Endothelial cell of umbilical vein (primary cell): ENCODE results near the gene EDC3. TPM values are rescaled to one million over a fixed set of nuclear protein-coding genes. Genes with fewer than 3 reads are reported as not detected.

Source experiments
- BruUV-seq: library from RNA; stranded (reverse); fragments of 400-500 nt; replicated peaks from 2 replicates; lab custom pipeline; 2021; lab: Mats Ljungman, UMichigan
- CTCF ChIA-PET: fragments of 300-600, 350-600 bp; sonication (Branson Sonifier 250); formaldehyde crosslinking; loops from one replicate; lab custom pipeline; 2021; ENCODE audit warnings: antibody characterized with exemption, inconsistent platforms; lab: Charles Lee
- POLR2A ChIA-PET: fragments of 300-600, 350-600 bp; sonication (Branson Sonifier 250); formaldehyde crosslinking; loops from one replicate; lab custom pipeline; 2021; ENCODE audit warnings: antibody characterized with exemption, inconsistent platforms; lab: Charles Lee
- DNase-seq: peaks from one replicate; pipeline ENCODE4 v3.0.0-alpha.2; 2011; ENCODE audit warnings: low read depth, low spot score
- FAIRE-seq: peaks from 2 replicates; lab custom pipeline; 2011; peaks lifted over from hg19 to GRCh38; lab: Jason Lieb, UNC
- H2AFZ ChIP-seq: 2 replicates; pipeline ENCODE4 v1.6.0; 2012; ENCODE audit warnings: low read depth, low read length, control low read depth, inconsistent platforms
- H3K27ac ChIP-seq: 2 replicates; pipeline ENCODE4 v1.5.1; 2011; ENCODE audit warnings: low read depth, mild to moderate bottlenecking, control low read depth, low read length, moderate library complexity; ENCODE audit not compliant: insufficient read depth
- H3K27me3 ChIP-seq, 2 experiments: 2 replicates each; pipeline versions ENCODE4 v1.6.0 to v1.6.1; 2011; ENCODE audit warnings: low read length in 2 of 2, mixed read lengths in 1 of 2; ENCODE audit not compliant: control insufficient read depth in 2 of 2, insufficient read depth in 2 of 2
- H3K36me3 ChIP-seq, 2 experiments: 2 replicates in 1 of 2; 3 replicates in 1 of 2; pipeline ENCODE4 v1.5.1; 2011; ENCODE audit warnings: low read length in 2 of 2, mild to moderate bottlenecking in 1 of 2, moderate library complexity in 1 of 2; ENCODE audit not compliant: control insufficient read depth in 2 of 2, insufficient read depth in 2 of 2; ENCODE audit errors: extremely low read depth in 1 of 2
- H3K4me1 ChIP-seq: 3 replicates; pipeline ENCODE4 v1.5.1; 2011; ENCODE audit warnings: mild to moderate bottlenecking, low read length; ENCODE audit not compliant: control insufficient read depth, insufficient read depth; ENCODE audit errors: extremely low read depth
- H3K4me2 ChIP-seq: 2 replicates; pipeline ENCODE4 v1.6.1; 2011; ENCODE audit warnings: low read length, control low read depth, mixed read lengths; ENCODE audit not compliant: insufficient read depth
- H3K4me3 ChIP-seq, 3 experiments: fragments of 200-600 bp in 1 of 3; sonication (generic), shearing (Covaris generic) in 1 of 3; replicated peaks in 1 of 3; 2 replicates each; pipeline ENCODE4 v1.5.1; 2011 to 2016; ENCODE audit warnings: control low read depth in 3 of 3, low read length in 3 of 3, mild to moderate bottlenecking in 2 of 3, inconsistent platforms in 1 of 3, low read depth in 1 of 3, moderate library complexity in 1 of 3; ENCODE audit not compliant: insufficient read depth in 1 of 3
- H3K79me2 ChIP-seq: 2 replicates; pipeline ENCODE4 v1.6.0; 2012; ENCODE audit warnings: low read length, inconsistent platforms; ENCODE audit not compliant: control insufficient read depth, insufficient read depth
- H3K9ac ChIP-seq: replicated peaks from 2 replicates; pipeline ENCODE3; 2011; ENCODE audit warnings: low read length, control low read depth; ENCODE audit not compliant: insufficient read depth; ENCODE audit errors: extremely low read depth
- H3K9me1 ChIP-seq: replicated peaks from 3 replicates; pipeline ENCODE4 v1.6.0; 2011; ENCODE audit warnings: mild to moderate bottlenecking, low read length; ENCODE audit not compliant: control insufficient read depth, insufficient read depth; ENCODE audit errors: extremely low read depth
- H3K9me3 ChIP-seq: replicated peaks from 2 replicates; pipeline ENCODE4 v1.5.1; 2012; ENCODE audit warnings: low read length, inconsistent platforms; ENCODE audit not compliant: control insufficient read depth, insufficient read depth
- H4K20me1 ChIP-seq: replicated peaks from 2 replicates; pipeline ENCODE3; 2011; ENCODE audit warnings: mild to moderate bottlenecking, low read length; ENCODE audit not compliant: control insufficient read depth, insufficient read depth; ENCODE audit errors: extremely low read depth
- EZH2 ChIP-seq: IDR thresholded peaks from 2 replicates; pipeline ENCODE4 v1.6.1; 2012; ENCODE audit warnings: borderline replicate concordance, low read depth, mild to moderate bottlenecking, moderate library complexity, low read length, inconsistent platforms; ENCODE audit not compliant: severe bottlenecking
- FOS ChIP-seq: IDR thresholded peaks from 2 replicates; pipeline ENCODE4 v1.6.1; 2011; ENCODE audit warnings: mild to moderate bottlenecking, low read length, moderate library complexity, borderline replicate concordance; ENCODE audit not compliant: insufficient read depth
- GATA2 ChIP-seq: IDR thresholded peaks from 2 replicates; pipeline ENCODE4 v1.7.0; 2011; ENCODE audit warnings: low read depth, mild to moderate bottlenecking, moderate library complexity, mixed read lengths, low read length; ENCODE audit not compliant: insufficient read length, insufficient read depth
- MYC ChIP-seq: IDR thresholded peaks from one replicate; pipeline ENCODE4 v1.6.1; 2011; ENCODE audit warnings: mild to moderate bottlenecking, low read depth, low read length
- POLR2A ChIP-seq: IDR thresholded peaks from 2 replicates; pipeline ENCODE4 v1.6.1; 2012; ENCODE audit warnings: low read depth, mild to moderate bottlenecking, control low read depth, low read length
- POLR2AphosphoS5 ChIP-seq: IDR thresholded peaks from 2 replicates; pipeline ENCODE4 v1.6.1; 2012; ENCODE audit warnings: low read depth, mild to moderate bottlenecking, control low read depth, low read length, moderate library complexity; ENCODE audit not compliant: insufficient read depth
- dilution Hi-C: fragments of 300-500 bp; cut with MboI; formaldehyde crosslinking; loops from one replicate; pipeline ENCODE4 v1.15.0; 2019; ENCODE audit warnings: low sequenced_read_pairs; ENCODE audit not compliant: extremely low pct_ligation_motif_present
- intact Hi-C: fragments of 100-400 bp; cut with micrococcal nuclease; formaldehyde crosslinking; loops from one replicate; pipeline ENCODE4 v1.10.0; 2022
- polyA plus RNA-seq, 4 experiments: library from polyadenylated mRNA; depleted of rRNA in 3 of 4; stranded (reverse) in 3 of 4; unstranded in 1 of 4; fragments of >200 nt; gene quantifications; 2 replicates each; pipeline versions ENCODE4 v1.2.1 to v1.2.3, GENCODE V29; 2011 to 2012; ENCODE audit warnings: missing spikeins in 1 of 4
- total RNA-seq: library from RNA; stranded (reverse); gene quantifications from 2 replicates; pipeline ENCODE4 v1.2.3, GENCODE V29; 2021
- TF ChIP-seq, protein P1 (sequence below), 2 donors: IDR thresholded peaks; 1 replicate in 1 of 2; 2 replicates in 1 of 2; pipeline ENCODE4 v1.5.1; 2011; ENCODE audit warnings: low read length in 2 of 2, mild to moderate bottlenecking in 2 of 2, moderate library complexity in 2 of 2, control low read depth in 1 of 2, inconsistent platforms in 1 of 2, low read depth in 1 of 2; ENCODE audit not compliant: insufficient read depth in 1 of 2; ENCODE audit errors: extremely low read depth in 1 of 2
- TF ChIP-seq, protein P2 (sequence below): IDR thresholded peaks from 2 replicates; pipeline ENCODE4 v1.6.1; 2011; ENCODE audit not compliant: insufficient read depth, insufficient read length

Gene EDC3
- total and polyA plus RNA-seq, 2 donors (not counting 3 experiments of a cell fraction or from before 2014, with no cell fraction given), result 55.9 to 56.5 TPM

DNA sequence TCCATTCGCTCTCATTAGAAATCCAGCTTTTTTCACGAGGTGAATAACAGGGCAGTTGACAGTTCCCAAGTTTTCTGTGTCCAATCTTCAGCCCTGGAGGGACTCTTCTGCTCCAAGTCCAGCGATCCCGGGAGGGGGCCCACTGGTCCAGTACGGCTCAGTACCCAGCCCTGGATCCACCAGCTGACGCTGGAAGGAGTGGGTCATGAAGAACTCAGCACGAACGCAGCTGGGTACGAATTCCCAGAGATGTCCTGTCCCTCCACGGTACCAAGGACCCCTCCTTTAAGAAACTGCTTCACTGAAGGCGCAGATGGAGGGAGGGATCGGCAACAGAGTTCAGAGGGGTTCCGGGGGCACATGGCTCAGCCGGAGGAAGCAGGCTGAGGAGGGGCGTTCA lies 96.7 kb downstream of the EDC3 start:
- no peak overlapping the region for H2AFZ ChIP-seq
- ChIA-PET POLR2A (interaction anchor here (0.5 to 1.8 kb wide), 3 partner anchors 11 to 53 kb away, joined by 3 to 7 read pairs (median 3); no protein-coding TSS in a partner anchor), CTCF (interaction anchor here (0.8 to 1.8 kb wide), 3 partner anchors 9 to 16 kb away, joined by 3 to 9 read pairs (median 3); no protein-coding TSS in a partner anchor)
- no peak for TF ChIP-seq POLR2A
- no peak for TF ChIP-seq FOS
- H3K4me1 ChIP-seq, result peaks cover 12% of the 10 kb centered on the region
- TSS peak; percentile 15 for BruUV-seq
- peak overlapping the region; percentile 84 for H3K4me2 ChIP-seq
- H3K27ac ChIP-seq, result no peak overlapping the region
- peaks cover 0 to 2% of the 10 kb centered on the region in 2 experiments for H3K36me3 ChIP-seq
- H3K9ac ChIP-seq, result peak overlapping the region; percentile 61
- H4K20me1 ChIP-seq, result no peaks in the 10 kb centered on the region
- peak overlapping the region in 2 of 3 experiments; percentile 56 to 69 for H3K4me3 ChIP-seq
- H3K79me2 ChIP-seq, result no peaks in the 10 kb centered on the region
- DNase-seq (no peak), FAIRE-seq (peak; percentile 58)
- intact Hi-C loops (loop anchor here (2.0 kb wide), 1 partner anchor 16 kb away; the partner anchor contains the start of gene CLK3), dilution Hi-C loops (no loop called here)
- H3K27me3 ChIP-seq, result no peaks in the 10 kb centered on the region
- no peaks in the 10 kb centered on the region for H3K9me3 ChIP-seq
- no peaks in the 10 kb centered on the region for H3K9me1 ChIP-seq

DNA sequence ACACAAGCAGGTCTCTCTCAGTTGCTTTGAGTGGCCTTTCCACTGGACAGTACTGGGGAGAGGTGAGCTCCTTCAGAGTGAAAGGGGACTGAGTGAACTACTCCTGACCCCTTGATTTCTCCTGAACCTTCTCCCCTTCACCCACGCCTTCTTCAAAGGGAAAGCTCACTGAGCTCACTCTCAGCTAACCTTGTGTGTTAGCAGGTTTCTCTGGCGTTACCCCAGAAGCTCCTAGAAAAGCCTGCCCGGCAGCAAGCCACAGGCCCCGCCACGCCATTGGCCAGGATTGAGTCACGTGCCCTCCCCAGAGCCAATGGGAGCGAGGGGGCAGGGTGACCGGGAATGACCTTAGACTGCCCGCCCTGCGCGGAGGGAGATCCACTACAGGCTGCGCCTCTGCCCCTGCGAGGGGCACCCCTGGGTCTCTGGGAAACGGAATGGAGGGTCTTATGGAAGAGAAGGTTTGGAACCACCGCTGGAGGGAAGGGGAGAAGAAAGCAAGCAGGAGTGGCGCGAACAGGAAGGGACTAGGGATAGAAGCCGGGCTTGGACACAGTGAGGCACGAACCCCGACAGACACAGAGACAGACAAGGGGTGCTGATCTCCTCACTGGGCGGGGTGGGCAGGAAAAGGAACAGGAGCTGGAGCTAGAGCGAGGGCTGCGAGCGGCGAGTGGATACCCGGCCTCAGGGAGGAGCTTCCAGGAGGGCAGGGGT lies 97.5 kb downstream of the EDC3 start:
- intact Hi-C loops (loop anchor here (1.0 to 2.0 kb wide), 2 partner anchors 17 to 52 kb away; partner anchors contain the start of gene CLK3), dilution Hi-C loops (no loop called here)
- Histone ChIP-seq H3K9ac (peak overlapping the region; percentile 61), H3K4me2 (peak overlapping the region; percentile 84), H3K36me3 (peaks cover 0 to 4% of the 10 kb centered on the region in 2 experiments), H3K4me1 (peaks cover 12% of the 10 kb centered on the region), H2AFZ (peak overlapping the region; percentile 90), H3K27ac (peak overlapping the region; percentile 38), H3K27me3 (no peaks in the 10 kb centered on the region), H3K9me1 (no peaks in the 10 kb centered on the region), H4K20me1 (no peaks in the 10 kb centered on the region), H3K79me2 (no peaks in the 10 kb centered on the region), H3K4me3 (peak overlapping the region; percentile 52 to 69 (median 56)), H3K9me3 (no peaks in the 10 kb centered on the region)
- FAIRE-seq (peak; percentile 96), DNase-seq (peak; percentile 92)
- ChIA-PET CTCF (interaction anchor here (0.8 to 1.8 kb wide), 8 partner anchors 8 to 53 kb away, joined by 3 to 9 read pairs (median 4); partner anchors contain the start of gene CLK3), POLR2A (interaction anchor here (0.5 to 1.8 kb wide), 7 partner anchors 10 to 52 kb away, joined by 3 to 7 read pairs (median 3); partner anchors contain the start of gene CLK3)
- BruUV-seq, result no TSS peak
- TF ChIP-seq EZH2 (no peak), FOS (no peak), MYC (no peak), POLR2A (peak; percentile 83), GATA2 (no peak), POLR2AphosphoS5 (no peak)
- TF ChIP-seq, protein P1, sequence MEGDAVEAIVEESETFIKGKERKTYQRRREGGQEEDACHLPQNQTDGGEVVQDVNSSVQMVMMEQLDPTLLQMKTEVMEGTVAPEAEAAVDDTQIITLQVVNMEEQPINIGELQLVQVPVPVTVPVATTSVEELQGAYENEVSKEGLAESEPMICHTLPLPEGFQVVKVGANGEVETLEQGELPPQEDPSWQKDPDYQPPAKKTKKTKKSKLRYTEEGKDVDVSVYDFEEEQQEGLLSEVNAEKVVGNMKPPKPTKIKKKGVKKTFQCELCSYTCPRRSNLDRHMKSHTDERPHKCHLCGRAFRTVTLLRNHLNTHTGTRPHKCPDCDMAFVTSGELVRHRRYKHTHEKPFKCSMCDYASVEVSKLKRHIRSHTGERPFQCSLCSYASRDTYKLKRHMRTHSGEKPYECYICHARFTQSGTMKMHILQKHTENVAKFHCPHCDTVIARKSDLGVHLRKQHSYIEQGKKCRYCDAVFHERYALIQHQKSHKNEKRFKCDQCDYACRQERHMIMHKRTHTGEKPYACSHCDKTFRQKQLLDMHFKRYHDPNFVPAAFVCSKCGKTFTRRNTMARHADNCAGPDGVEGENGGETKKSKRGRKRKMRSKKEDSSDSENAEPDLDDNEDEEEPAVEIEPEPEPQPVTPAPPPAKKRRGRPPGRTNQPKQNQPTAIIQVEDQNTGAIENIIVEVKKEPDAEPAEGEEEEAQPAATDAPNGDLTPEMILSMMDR (IDR thresholded peaks at IDR 0.05; ENCODE audit: extremely low read depth in 1 of 2, insufficient read depth in 1 of 2, low read depth in 1 of 2, low read length in 2 of 2), result no peak
- TF ChIP-seq, protein P2, sequence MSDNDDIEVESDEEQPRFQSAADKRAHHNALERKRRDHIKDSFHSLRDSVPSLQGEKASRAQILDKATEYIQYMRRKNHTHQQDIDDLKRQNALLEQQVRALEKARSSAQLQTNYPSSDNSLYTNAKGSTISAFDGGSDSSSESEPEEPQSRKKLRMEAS, result peak; percentile 95
